Caco-2 (cell line): Measurements from ENCODE around the gene CDH2. TPM values are rescaled to one million over a fixed set of nuclear protein-coding genes. Genes with fewer than 3 reads are reported as not detected.

ENCODE experiments used
- BruUV-seq: library from RNA; stranded (reverse); fragments of 400-500 nt; replicated peaks from 2 replicates; lab custom pipeline; 2021; lab: Mats Ljungman, UMichigan
- CTCF ChIA-PET: fragments of 300-600 bp; sonication (Branson Sonifier 250); formaldehyde crosslinking; loops from one replicate; lab custom pipeline; 2022; ENCODE audit warnings: antibody characterized with exemption; lab: Charles Lee
- POLR2A ChIA-PET: fragments of 300-600 bp; sonication (Branson Sonifier 250); formaldehyde crosslinking; loops from one replicate; lab custom pipeline; 2022; ENCODE audit warnings: antibody characterized with exemption; lab: Charles Lee
- DNase-seq, 2 experiments: peaks; one replicate each; pipeline versions ENCODE4 v3.0.0 to v3.0.0-alpha.2; 2020 to 2022
- H3K27me3 ChIP-seq: replicated peaks from 2 replicates; pipeline ENCODE4 v1.6.0; 2011; ENCODE audit warnings: low read length; ENCODE audit not compliant: control insufficient read depth, insufficient read depth
- H3K36me3 ChIP-seq: 2 replicates; pipeline ENCODE4 v1.5.1; 2011; ENCODE audit warnings: low read length; ENCODE audit not compliant: control insufficient read depth, insufficient read depth
- H3K4me1 ChIP-seq: fragments of 250-450 bp; sonication (Bioruptor Pico); 2 replicates; pipeline ENCODE4 v1.5.1; 2020; ENCODE audit warnings: mild to moderate bottlenecking
- H3K4me3 ChIP-seq: 2 replicates; pipeline ENCODE4 v1.5.1; 2011; ENCODE audit warnings: low read depth, mild to moderate bottlenecking, control low read depth, low read length
- H3K9me3 ChIP-seq: fragments of 250-450 bp; sonication (Bioruptor Pico); 2 replicates; pipeline ENCODE4 v1.5.1; 2020; ENCODE audit warnings: mild to moderate bottlenecking, moderate library complexity
- H3K27ac Mint-ChIP-seq: one replicate; pipeline ENCODE4 v1.8.0; 2022; ENCODE audit warnings: mixed read lengths; ENCODE audit not compliant: unreplicated experiment
- H3K27me3 Mint-ChIP-seq: one replicate; pipeline ENCODE4 v1.8.0; 2022; ENCODE audit warnings: mixed read lengths; ENCODE audit not compliant: insufficient read depth, unreplicated experiment
- H3K36me3 Mint-ChIP-seq: one replicate; pipeline ENCODE4 v1.8.0; 2022; ENCODE audit warnings: mild to moderate bottlenecking, mixed read lengths; ENCODE audit not compliant: insufficient read depth, unreplicated experiment
- H3K4me1 Mint-ChIP-seq: one replicate; pipeline ENCODE4 v1.8.0; 2022; ENCODE audit warnings: low read depth, mixed read lengths; ENCODE audit not compliant: unreplicated experiment
- H3K4me3 Mint-ChIP-seq: one replicate; pipeline ENCODE4 v1.8.0; 2022; ENCODE audit warnings: mild to moderate bottlenecking, moderate library complexity, mixed read lengths; ENCODE audit not compliant: unreplicated experiment
- H3K9me3 Mint-ChIP-seq: one replicate; pipeline ENCODE4 v1.8.0; 2022; ENCODE audit warnings: mixed read lengths; ENCODE audit not compliant: unreplicated experiment
- intact Hi-C: fragments of 100-400 bp; cut with micrococcal nuclease; formaldehyde crosslinking; loops from one replicate; pipeline ENCODE4 v1.10.0; 2022; ENCODE audit not compliant: unreplicated experiment
- total RNA-seq: library from RNA; stranded (reverse); gene quantifications from 2 replicates; pipeline ENCODE4 v1.2.3, GENCODE V29; 2022
- TF ChIP-seq, protein P1 (sequence below), 2 experiments: fragments of 200-600 bp in 1 of 2; IDR thresholded peaks; 1 replicate in 1 of 2; 2 replicates in 1 of 2; pipeline versions ENCODE4 v1.5.1 to v1.8.0; 2011 to 2022; ENCODE audit warnings: antibody characterized with exemption in 1 of 2, control low read depth in 1 of 2, inconsistent platforms in 1 of 2, low read depth in 1 of 2, low read length in 1 of 2, mild to moderate bottlenecking in 1 of 2, moderate library complexity in 1 of 2; ENCODE audit not compliant: insufficient read depth in 1 of 2, severe bottlenecking in 1 of 2, unreplicated experiment in 1 of 2

Gene CDH2
- total RNA-seq, 1 experiment from 2014 or later = 1.4 TPM

DNA sequence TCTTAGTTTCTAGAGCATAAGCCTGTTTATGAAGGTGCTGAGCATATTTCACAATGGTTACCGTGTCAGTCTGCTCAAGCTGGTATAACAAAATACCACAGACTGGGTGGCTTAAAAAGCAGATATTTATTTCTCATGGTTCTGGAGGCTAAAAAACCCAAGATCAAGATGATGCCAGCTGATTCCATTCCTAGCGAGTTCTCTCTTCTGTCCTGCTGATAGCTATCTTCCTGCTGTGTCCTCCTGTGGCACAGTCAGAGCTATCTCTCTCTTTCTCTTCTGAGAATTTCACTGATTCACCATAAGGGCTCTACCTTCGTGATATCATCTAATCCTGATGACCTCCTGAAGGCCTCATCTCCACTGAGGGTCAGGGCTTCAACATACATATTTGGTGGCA, 273.0 kb downstream of the CDH2 start:
- CTCF ChIA-PET = no interaction called here
- no peak overlapping the region for H3K4me3 Mint-ChIP-seq
- H3K36me3 Mint-ChIP-seq = no peaks in the 10 kb centered on the region
- Histone ChIP-seq H3K4me1 (peaks cover 17% of the 10 kb centered on the region), H3K4me3 (no peak overlapping the region), H3K36me3 (no peaks in the 10 kb centered on the region), H3K9me3 (no peaks in the 10 kb centered on the region), H3K27me3 (no peaks in the 10 kb centered on the region)
- intact Hi-C loops = no loop called here
- no peak for DNase-seq
- H3K27ac Mint-ChIP-seq = no peak overlapping the region
- no TSS peak for BruUV-seq
- H3K9me3 Mint-ChIP-seq = peaks cover 9% of the 10 kb centered on the region
- TF ChIP-seq, protein P1, sequence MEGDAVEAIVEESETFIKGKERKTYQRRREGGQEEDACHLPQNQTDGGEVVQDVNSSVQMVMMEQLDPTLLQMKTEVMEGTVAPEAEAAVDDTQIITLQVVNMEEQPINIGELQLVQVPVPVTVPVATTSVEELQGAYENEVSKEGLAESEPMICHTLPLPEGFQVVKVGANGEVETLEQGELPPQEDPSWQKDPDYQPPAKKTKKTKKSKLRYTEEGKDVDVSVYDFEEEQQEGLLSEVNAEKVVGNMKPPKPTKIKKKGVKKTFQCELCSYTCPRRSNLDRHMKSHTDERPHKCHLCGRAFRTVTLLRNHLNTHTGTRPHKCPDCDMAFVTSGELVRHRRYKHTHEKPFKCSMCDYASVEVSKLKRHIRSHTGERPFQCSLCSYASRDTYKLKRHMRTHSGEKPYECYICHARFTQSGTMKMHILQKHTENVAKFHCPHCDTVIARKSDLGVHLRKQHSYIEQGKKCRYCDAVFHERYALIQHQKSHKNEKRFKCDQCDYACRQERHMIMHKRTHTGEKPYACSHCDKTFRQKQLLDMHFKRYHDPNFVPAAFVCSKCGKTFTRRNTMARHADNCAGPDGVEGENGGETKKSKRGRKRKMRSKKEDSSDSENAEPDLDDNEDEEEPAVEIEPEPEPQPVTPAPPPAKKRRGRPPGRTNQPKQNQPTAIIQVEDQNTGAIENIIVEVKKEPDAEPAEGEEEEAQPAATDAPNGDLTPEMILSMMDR (IDR thresholded peaks at IDR 0.05; ENCODE audit: insufficient read depth in 1 of 2, low read depth in 1 of 2, low read length in 1 of 2, severe bottlenecking in 1 of 2, unreplicated experiment in 1 of 2) = no peak
- no peaks in the 10 kb centered on the region for H3K27me3 Mint-ChIP-seq
- POLR2A ChIA-PET = no interaction called here
- peaks cover 18% of the 10 kb centered on the region for H3K4me1 Mint-ChIP-seq

DNA sequence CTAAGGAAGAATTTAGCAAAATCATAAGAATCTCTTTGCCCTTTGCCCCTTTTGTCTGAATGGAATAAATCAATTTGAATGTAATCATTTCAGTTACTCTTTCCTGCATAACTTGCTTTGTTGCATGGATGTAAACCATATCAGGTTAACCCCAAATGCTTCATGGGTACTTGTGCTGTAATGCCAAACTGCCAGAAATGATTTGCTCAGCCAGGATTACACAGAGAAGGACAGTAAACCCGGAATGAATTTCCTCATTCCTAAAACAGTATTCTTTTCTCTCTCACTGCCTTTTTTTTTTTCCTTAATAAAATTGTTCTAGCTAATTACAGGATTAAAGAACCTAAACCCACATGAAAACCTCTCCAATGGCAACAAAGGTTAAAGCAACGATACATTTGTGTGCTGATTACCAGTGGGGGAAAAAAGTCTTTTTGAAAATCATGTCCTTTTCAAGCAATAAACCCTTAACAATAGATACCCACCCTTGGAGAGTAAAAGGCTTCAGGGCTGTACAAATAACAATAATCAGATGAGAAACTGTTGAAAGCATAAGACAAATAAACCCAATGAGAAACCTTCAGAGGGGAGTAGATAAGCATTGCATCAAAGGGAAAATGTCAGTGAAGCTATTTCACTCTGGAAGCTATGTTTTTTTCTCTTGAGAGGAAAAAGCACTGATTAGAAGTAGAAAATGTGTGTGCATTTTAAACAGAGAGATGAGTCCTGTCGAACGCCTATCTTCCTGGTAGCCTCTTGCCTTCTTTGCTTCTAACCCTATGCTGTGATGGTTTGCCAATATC, 275.3 kb downstream of the CDH2 start:
- H3K4me3 ChIP-seq = no peak overlapping the region
- H3K9me3 ChIP-seq = no peaks in the 10 kb centered on the region
- H3K4me3 Mint-ChIP-seq = no peak overlapping the region
- TF ChIP-seq, protein P1 (IDR thresholded peaks at IDR 0.05; ENCODE audit: insufficient read depth in 1 of 2, low read depth in 1 of 2, low read length in 1 of 2, severe bottlenecking in 1 of 2, unreplicated experiment in 1 of 2) = no peak
- H3K4me1 Mint-ChIP-seq = peaks cover 18% of the 10 kb centered on the region
- POLR2A ChIA-PET = no interaction called here
- H3K9me3 Mint-ChIP-seq = peaks cover 9% of the 10 kb centered on the region
- H3K27me3 Mint-ChIP-seq = no peaks in the 10 kb centered on the region
- H3K27me3 ChIP-seq = no peaks in the 10 kb centered on the region
- no peak overlapping the region for H3K27ac Mint-ChIP-seq
- intact Hi-C loops = loop anchor here (1.0 to 2.0 kb wide), 3 partner anchors 55 to 177 kb away; no protein-coding TSS in a partner anchor
- no TSS peak for BruUV-seq
- peak in 1 of 2 experiments; percentile 52 for DNase-seq
- no peaks in the 10 kb centered on the region for H3K36me3 ChIP-seq
- CTCF ChIA-PET = no interaction called here
- H3K36me3 Mint-ChIP-seq = no peaks in the 10 kb centered on the region
- peaks cover 17% of the 10 kb centered on the region for H3K4me1 ChIP-seq
